CD14-positive monocyte (primary cell): ENCODE measurements around the gene RARRES1. TPM values are rescaled to one million over a fixed set of nuclear protein-coding genes. Genes with fewer than 3 reads are reported as not detected.
A peak's percentile ranks its signal among the peaks of the same experiment; 100 is the strongest.

Experiments used
- DNase-seq, 3 donors: peaks; one replicate each; pipeline ENCODE4 v3.0.0-alpha.2; 2011 to 2022
- H2AFZ ChIP-seq: 2 replicates; pipeline ENCODE4 v1.6.0; 2012; ENCODE audit warnings: mild to moderate bottlenecking, low read depth, low read length, inconsistent platforms; ENCODE audit not compliant: insufficient read depth, poor library complexity, severe bottlenecking
- H3K27ac ChIP-seq, 2 donors: 1 replicate in 1 of 2; 2 replicates in 1 of 2; pipeline ENCODE4 v1.5.1; 2012 to 2013; ENCODE audit warnings: low read length in 2 of 2, control low read depth in 1 of 2, inconsistent platforms in 1 of 2, low read depth in 1 of 2, mild to moderate bottlenecking in 1 of 2
- H3K27me3 ChIP-seq, 2 donors: one replicate each; pipeline versions ENCODE4 v1.6.0 to v1.6.1; 2011 to 2013; ENCODE audit warnings: low read length in 2 of 2; ENCODE audit not compliant: control insufficient read depth in 2 of 2, insufficient read depth in 2 of 2
- H3K36me3 ChIP-seq, 2 donors: replicated peaks in 1 of 2; 1 replicate in 1 of 2; 2 replicates in 1 of 2; pipeline versions ENCODE4 v1.5.1 to v1.6.1; 2012 to 2013; ENCODE audit warnings: low read length in 2 of 2, control low read depth in 1 of 2, inconsistent platforms in 1 of 2, mild to moderate bottlenecking in 1 of 2; ENCODE audit not compliant: insufficient read depth in 2 of 2, control insufficient read depth in 1 of 2
- H3K4me1 ChIP-seq, 2 donors: 1 replicate in 1 of 2; 2 replicates in 1 of 2; pipeline versions ENCODE4 v1.5.1 to v1.6.1; 2012 to 2013; ENCODE audit warnings: low read length in 2 of 2, control low read depth in 1 of 2, inconsistent platforms in 1 of 2, mild to moderate bottlenecking in 1 of 2, moderate library complexity in 1 of 2; ENCODE audit not compliant: insufficient read depth in 2 of 2, control insufficient read depth in 1 of 2
- H3K4me2 ChIP-seq: replicated peaks from 2 replicates; pipeline ENCODE3; 2012; ENCODE audit warnings: low read length, moderate library complexity, mild to moderate bottlenecking; ENCODE audit not compliant: poor library complexity, severe bottlenecking; ENCODE audit errors: extremely low read depth
- H3K4me3 ChIP-seq, 3 experiments: fragments of 200-600 bp in 1 of 3; sonication (generic) in 1 of 3; replicated peaks in 1 of 3; 1 replicate in 2 of 3; 2 replicates in 1 of 3; pipeline ENCODE4 v1.5.1; 2011 to 2013; ENCODE audit warnings: low read length in 3 of 3, mild to moderate bottlenecking in 3 of 3, control low read depth in 2 of 3, low read depth in 2 of 3, inconsistent platforms in 1 of 3, moderate library complexity in 1 of 3
- H3K79me2 ChIP-seq: 2 replicates; pipeline ENCODE4 v1.6.0; 2012; ENCODE audit warnings: mild to moderate bottlenecking, control low read depth, inconsistent platforms, low read length, moderate library complexity; ENCODE audit not compliant: insufficient read depth
- H3K9ac ChIP-seq: 2 replicates; pipeline ENCODE4 v1.6.0; 2017; ENCODE audit warnings: low read length, mild to moderate bottlenecking; ENCODE audit not compliant: insufficient read depth, poor library complexity, severe bottlenecking
- H3K9me3 ChIP-seq, 2 donors: replicated peaks in 1 of 2; 1 replicate in 1 of 2; 2 replicates in 1 of 2; pipeline versions ENCODE4 v1.5.1 to v1.6.1; 2012 to 2013; ENCODE audit warnings: low read length in 2 of 2, control low read depth in 1 of 2; ENCODE audit not compliant: control insufficient read depth in 1 of 2, insufficient read depth in 1 of 2
- H4K20me1 ChIP-seq: 2 replicates; pipeline ENCODE4 v1.6.0; 2012; ENCODE audit warnings: mild to moderate bottlenecking, low read length, control low read depth, moderate library complexity; ENCODE audit not compliant: insufficient read depth
- H3K27ac Mint-ChIP-seq, 7 donors: one replicate each; pipeline ENCODE4 v1.8.0; 2020; ENCODE audit warnings: mild to moderate bottlenecking in 7 of 7, mixed read lengths in 7 of 7, moderate library complexity in 6 of 7, inconsistent platforms in 2 of 7
- H3K27me3 Mint-ChIP-seq, 3 donors: one replicate each; pipeline ENCODE4 v1.8.0; 2021 to 2022; ENCODE audit warnings: low read depth in 3 of 3, mild to moderate bottlenecking in 3 of 3, mixed read lengths in 3 of 3, moderate library complexity in 3 of 3, inconsistent platforms in 1 of 3
- H3K36me3 Mint-ChIP-seq, 2 donors: one replicate each; pipeline ENCODE4 v1.8.0; 2020; ENCODE audit warnings: mixed read lengths in 2 of 2, inconsistent platforms in 1 of 2, mild to moderate bottlenecking in 1 of 2
- H3K4me1 Mint-ChIP-seq: one replicate; pipeline ENCODE4 v1.8.0; 2020; ENCODE audit warnings: mild to moderate bottlenecking, mixed read lengths
- H3K4me3 Mint-ChIP-seq, 2 donors: one replicate each; pipeline ENCODE4 v1.8.0; 2020; ENCODE audit warnings: mild to moderate bottlenecking in 2 of 2, mixed read lengths in 2 of 2, moderate library complexity in 1 of 2
- H3K9me3 Mint-ChIP-seq, 7 donors: one replicate each; pipeline ENCODE4 v1.8.0; 2020 to 2022; ENCODE audit warnings: mixed read lengths in 7 of 7, mild to moderate bottlenecking in 6 of 7, moderate library complexity in 6 of 7, inconsistent platforms in 2 of 7
- CTCF ChIP-seq: fragments of 200-600 bp; IDR thresholded peaks from one replicate; pipeline ENCODE4 v1.8.0; 2022; ENCODE audit warnings: antibody characterized with exemption, mild to moderate bottlenecking
- WGBS: methylation state at CpG from one replicate; pipeline ENCODE4 v1.1.5; 2013; ENCODE audit warnings: missing lambda C conversion rate; ENCODE audit not compliant: insufficient coverage; 5-methylcytosine and 5-hydroxymethylcytosine counted together
- intact Hi-C, 2 donors: fragments of 100-400 bp; cut with micrococcal nuclease; formaldehyde crosslinking; loops; one replicate each; pipeline versions ENCODE4 v1.15.0 to v1.15.1; 2023
- polyA plus RNA-seq, 3 donors: library from polyadenylated mRNA; depleted of rRNA in 1 of 3; unstranded in 2 of 3; stranded (reverse) in 1 of 3; fragments of 300-500 nt in 2 of 3; fragments of >200 nt in 1 of 3; fragmentation: Illumina TruSeq in 2 of 3; gene quantifications; 1 replicate in 2 of 3; 2 replicates in 1 of 3; pipeline ENCODE4 v1.2.3, GENCODE V29; 2012 to 2021

RARRES1 gene
- polyA plus RNA-seq, 3 donors, result not detected

GRCh38 chr3:158727206-158728060 is 4.8 kb downstream of the RARRES1 start:
- Histone ChIP-seq H3K4me1 (peaks cover 24 to 34% of the 10 kb centered on the region in 2 donors), H3K36me3 (no peaks in the 10 kb centered on the region), H4K20me1 (no peaks in the 10 kb centered on the region), H3K4me3 (peak overlapping the region in 2 of 3 experiments; percentile 45 to 66), H3K27ac (peak overlapping the region in 1 of 2 donors; percentile 21), H3K9me3 (no peaks in the 10 kb centered on the region), H2AFZ (peak overlapping the region; percentile 52), H3K27me3 (peaks cover 0 to 10% of the 10 kb centered on the region in 2 donors), H3K79me2 (no peaks in the 10 kb centered on the region), H3K9ac (no peak overlapping the region), H3K4me2 (peak overlapping the region; percentile 76)
- intact Hi-C loops, result loop anchor here in 1 of 2 donors (5.0 kb wide), 1 partner anchor 65 kb away; no protein-coding TSS in a partner anchor
- WGBS, result 27% methylated on average over 7 of the region's 10 CpGs
- Mint-ChIP-seq H3K4me1 (peaks cover 24% of the 10 kb centered on the region), H3K27me3 (peaks cover 2 to 15% (median 9%) of the 10 kb centered on the region in 3 donors), H3K4me3 (peak overlapping the region; percentile 42 to 83), H3K36me3 (peaks cover 2 to 9% of the 10 kb centered on the region in 2 donors), H3K27ac (peak overlapping the region in 5 of 7 donors; percentile 52 to 74 (median 64)), H3K9me3 (peaks cover 0 to 3% (median 0%) of the 10 kb centered on the region in 7 donors)
- peak; percentile 50 to 64 (median 63) for DNase-seq
- TF ChIP-seq CTCF, result peak; percentile 80

GRCh38 chr3:158725348-158726011 is 6.8 kb downstream of the RARRES1 start:
- WGBS, result 63% methylated on average over 2 of the region's 9 CpGs
- H3K4me3 ChIP-seq, result no peak overlapping the region
- H3K9me3 ChIP-seq, result no peaks in the 10 kb centered on the region
- H4K20me1 ChIP-seq, result no peaks in the 10 kb centered on the region
- peaks cover 0 to 5% of the 10 kb centered on the region in 2 donors for H3K36me3 ChIP-seq
- H3K27ac ChIP-seq, result no peak overlapping the region
- H2AFZ ChIP-seq, result no peak overlapping the region
- intact Hi-C loops, result loop anchor here in 1 of 2 donors (5.0 kb wide), 1 partner anchor 67 kb away; no protein-coding TSS in a partner anchor
- H3K27me3 ChIP-seq, result no peaks in the 10 kb centered on the region
- Mint-ChIP-seq H3K4me1 (peaks cover 20% of the 10 kb centered on the region), H3K4me3 (no peak overlapping the region), H3K27ac (no peak overlapping the region), H3K9me3 (peaks cover 0 to 3% (median 0%) of the 10 kb centered on the region in 7 donors), H3K36me3 (peaks cover 6 to 19% of the 10 kb centered on the region in 2 donors), H3K27me3 (peaks cover 0 to 9% (median 1%) of the 10 kb centered on the region in 3 donors)
- no peak for DNase-seq
- peaks cover 16 to 24% of the 10 kb centered on the region in 2 donors for H3K4me1 ChIP-seq
- H3K9ac ChIP-seq, result no peak overlapping the region
- H3K4me2 ChIP-seq, result no peak overlapping the region
- no peaks in the 10 kb centered on the region for H3K79me2 ChIP-seq
- TF ChIP-seq CTCF, result no peak
